GM12865 (cell line): Measurements from ENCODE around the gene PDZD2.

Experiments
- DNase-seq: peaks from one replicate; pipeline ENCODE4 v3.0.0; 2010; ENCODE audit warnings: low read depth
- H3K4me3 ChIP-seq: 2 replicates; pipeline ENCODE4 v1.5.1; 2011; ENCODE audit warnings: mild to moderate bottlenecking, low read depth, low read length, control low read depth
- CTCF ChIP-seq: IDR thresholded peaks from 2 replicates; pipeline ENCODE4 v1.5.1; 2011; ENCODE audit warnings: low read length, control low read depth, low read depth, inconsistent platforms; ENCODE audit not compliant: insufficient read depth; ENCODE audit errors: missing control alignments

Gene PDZD2

GRCh38 chr5:32156635-32157034 is 517.7 kb downstream of the PDZD2 start:
- no peak for DNase-seq
- no peak for TF ChIP-seq CTCF

GRCh38 chr5:32157078-32157477 is 518.1 kb downstream of the PDZD2 start:
- no peak overlapping the region for H3K4me3 ChIP-seq
- DNase-seq, result no peak
- no peak for TF ChIP-seq CTCF

More at GRCh38 chr5:32156635-32157034, 517.7 kb downstream of the PDZD2 start:
- no peak overlapping the region for H3K4me3 ChIP-seq

- no peak for DNase-seq
- TF ChIP-seq CTCF, result no peak
These were observed 519.7 kb downstream of the PDZD2 start for GRCh38 chr5:32158679-32158975.

GRCh38 chr5:32159328-32160072 is 520.6 kb downstream of the PDZD2 start:
- H3K4me3 ChIP-seq, result no peak overlapping the region
- DNase-seq, result no peak

More at GRCh38 chr5:32158679-32158975, 519.7 kb downstream of the PDZD2 start:
- H3K4me3 ChIP-seq, result no peak overlapping the region

GRCh38 chr5:32160228-32160627 is 521.3 kb downstream of the PDZD2 start:
- no peak for TF ChIP-seq CTCF
- no peak for DNase-seq
- no peak overlapping the region for H3K4me3 ChIP-seq

More at GRCh38 chr5:32159328-32160072, 520.6 kb downstream of the PDZD2 start:
- no peak for TF ChIP-seq CTCF
